ENCODE results near the gene DTNA. TPM values are rescaled to one million over a fixed set of nuclear protein-coding genes. Genes with fewer than 3 reads are reported as not detected.

DTNA gene
- total RNA-seq, 1 experiment from 2014 or later: 7.8 TPM

DNA sequence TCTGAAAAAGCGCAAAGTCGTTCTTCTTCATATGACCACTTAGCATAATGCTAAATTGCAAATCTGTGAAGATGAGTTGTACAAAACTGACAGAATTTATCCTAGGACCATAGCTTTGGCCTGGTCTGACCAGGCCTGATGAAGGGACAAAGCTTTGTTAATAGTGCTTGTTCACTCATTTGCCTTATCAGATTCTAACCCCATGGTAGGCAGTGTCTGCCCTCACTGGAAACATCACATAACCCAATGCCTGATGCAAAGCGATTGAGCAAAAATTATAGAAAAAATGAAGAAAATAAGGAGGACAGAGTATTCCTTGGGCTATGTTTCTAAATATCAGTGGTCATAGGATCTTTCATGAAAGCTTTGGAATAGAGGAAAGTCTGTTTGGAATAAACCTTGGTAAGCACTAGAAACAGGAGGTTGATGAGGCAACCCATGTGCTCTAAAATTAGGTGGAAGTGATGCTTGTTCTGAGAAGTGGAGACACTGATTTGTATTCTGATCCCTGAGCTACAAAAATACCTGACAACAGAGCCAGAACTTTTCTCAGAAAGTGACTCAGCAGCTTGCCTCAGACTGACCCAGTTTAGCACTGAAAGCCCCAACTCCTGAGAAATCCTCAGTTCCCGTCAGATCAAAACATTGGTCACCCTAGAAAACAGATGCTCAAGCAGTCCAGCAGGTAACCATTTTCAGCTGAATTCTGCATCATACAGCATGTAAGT is 199.7 kb downstream of the DTNA start:
- H3K36me3 ChIP-seq (ENCODE audit: low read depth, low read length): no peaks in the 10 kb centered on the region
- no peaks in the 10 kb centered on the region for H3K27me3 ChIP-seq (ENCODE audit: low read length)
- no peak overlapping the region for H3K27ac ChIP-seq (ENCODE audit: low read length)
- TF ChIP-seq, protein P1, sequence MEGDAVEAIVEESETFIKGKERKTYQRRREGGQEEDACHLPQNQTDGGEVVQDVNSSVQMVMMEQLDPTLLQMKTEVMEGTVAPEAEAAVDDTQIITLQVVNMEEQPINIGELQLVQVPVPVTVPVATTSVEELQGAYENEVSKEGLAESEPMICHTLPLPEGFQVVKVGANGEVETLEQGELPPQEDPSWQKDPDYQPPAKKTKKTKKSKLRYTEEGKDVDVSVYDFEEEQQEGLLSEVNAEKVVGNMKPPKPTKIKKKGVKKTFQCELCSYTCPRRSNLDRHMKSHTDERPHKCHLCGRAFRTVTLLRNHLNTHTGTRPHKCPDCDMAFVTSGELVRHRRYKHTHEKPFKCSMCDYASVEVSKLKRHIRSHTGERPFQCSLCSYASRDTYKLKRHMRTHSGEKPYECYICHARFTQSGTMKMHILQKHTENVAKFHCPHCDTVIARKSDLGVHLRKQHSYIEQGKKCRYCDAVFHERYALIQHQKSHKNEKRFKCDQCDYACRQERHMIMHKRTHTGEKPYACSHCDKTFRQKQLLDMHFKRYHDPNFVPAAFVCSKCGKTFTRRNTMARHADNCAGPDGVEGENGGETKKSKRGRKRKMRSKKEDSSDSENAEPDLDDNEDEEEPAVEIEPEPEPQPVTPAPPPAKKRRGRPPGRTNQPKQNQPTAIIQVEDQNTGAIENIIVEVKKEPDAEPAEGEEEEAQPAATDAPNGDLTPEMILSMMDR (conservative IDR thresholded peaks at IDR 0.05; ENCODE audit: low read depth, low read length): no peak
- TF ChIP-seq EZH2 (IDR thresholded peaks at IDR 0.05; ENCODE audit: low read length, unreplicated experiment): no peak
- TF ChIP-seq EZH2phosphoT487 (IDR thresholded peaks at IDR 0.05; ENCODE audit: borderline replicate concordance, low read length): no peak
- no peak for DNase-seq
- ATAC-seq: no peak
- H4K20me1 ChIP-seq (ENCODE audit: low read length): no peaks in the 10 kb centered on the region
- H3F3A ChIP-seq (ENCODE audit: low read length, unreplicated experiment): no peaks in the 10 kb centered on the region
- ChIA-PET CTCF (no interaction called here), POLR2A (ENCODE audit: unreplicated experiment) (no interaction called here)
- H3K4me3 ChIP-seq (ENCODE audit: low read length): no peak overlapping the region
- peaks cover 5% of the 10 kb centered on the region for H3K4me1 ChIP-seq (ENCODE audit: insufficient read depth, low read length)
- H3K9me3 ChIP-seq (ENCODE audit: low read length): no peaks in the 10 kb centered on the region
- H2AFZ ChIP-seq (ENCODE audit: low read length): no peak overlapping the region
- no peak overlapping the region for H3K4me2 ChIP-seq (ENCODE audit: low read length)
- no peak overlapping the region for H3K9ac ChIP-seq (ENCODE audit: low read length)
- H3K9me2 ChIP-seq (replicated peaks; ENCODE audit: low read length): no peaks in the 10 kb centered on the region
- no TSS peak for BruUV-seq (replicated peaks)
- no peaks in the 10 kb centered on the region for H3K79me2 ChIP-seq (ENCODE audit: low read length)
- intact Hi-C loops (cut with micrococcal nuclease): no loop called here

DNA sequence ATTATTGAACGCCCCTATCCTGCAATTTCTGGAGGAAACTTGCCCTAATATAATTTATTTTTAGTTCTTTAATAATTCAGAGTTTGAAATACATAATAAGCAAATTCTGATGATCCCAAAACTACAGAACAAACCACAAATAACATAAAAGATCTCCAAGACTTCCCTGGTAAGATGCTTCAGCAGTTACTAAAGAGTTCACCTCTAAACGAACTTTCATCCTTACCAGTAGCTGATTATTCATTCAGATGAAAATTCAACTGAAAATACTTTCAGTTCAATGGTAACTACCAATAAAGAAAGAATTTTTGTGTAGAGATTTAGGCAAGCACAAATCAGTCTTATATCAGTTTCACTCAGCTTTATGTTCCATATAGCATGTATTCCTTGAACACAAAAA is 201.0 kb downstream of the DTNA start:
- BruUV-seq (replicated peaks): no TSS peak
- no peak for DNase-seq
- H2AFZ ChIP-seq (ENCODE audit: low read length): no peak overlapping the region
- CTCF ChIA-PET: no interaction called here
- TF ChIP-seq, protein P1 (conservative IDR thresholded peaks at IDR 0.05; ENCODE audit: low read depth, low read length): no peak
- TF ChIP-seq EZH2phosphoT487 (IDR thresholded peaks at IDR 0.05; ENCODE audit: borderline replicate concordance, low read length) (no peak), EZH2 (IDR thresholded peaks at IDR 0.05; ENCODE audit: low read length, unreplicated experiment) (no peak)
- H3K27me3 ChIP-seq (ENCODE audit: low read length): no peaks in the 10 kb centered on the region
- no peak overlapping the region for H3K4me3 ChIP-seq (ENCODE audit: low read length)
- ATAC-seq: no peak
- H3K4me1 ChIP-seq (ENCODE audit: insufficient read depth, low read length): peaks cover 5% of the 10 kb centered on the region
- no peaks in the 10 kb centered on the region for H3K36me3 ChIP-seq (ENCODE audit: low read depth, low read length)
- H3F3A ChIP-seq (ENCODE audit: low read length, unreplicated experiment): no peaks in the 10 kb centered on the region
- intact Hi-C loops (cut with micrococcal nuclease): no loop called here
- H3K9ac ChIP-seq (ENCODE audit: low read length): no peak overlapping the region
- H4K20me1 ChIP-seq (ENCODE audit: low read length): no peaks in the 10 kb centered on the region
- H3K9me2 ChIP-seq (replicated peaks; ENCODE audit: low read length): no peaks in the 10 kb centered on the region
- no peak overlapping the region for H3K4me2 ChIP-seq (ENCODE audit: low read length)
- POLR2A ChIA-PET (ENCODE audit: unreplicated experiment): no interaction called here
- H3K27ac ChIP-seq (ENCODE audit: low read length): no peak overlapping the region
- H3K79me2 ChIP-seq (ENCODE audit: low read length): no peaks in the 10 kb centered on the region
- no peaks in the 10 kb centered on the region for H3K9me3 ChIP-seq (ENCODE audit: low read length)

DNA sequence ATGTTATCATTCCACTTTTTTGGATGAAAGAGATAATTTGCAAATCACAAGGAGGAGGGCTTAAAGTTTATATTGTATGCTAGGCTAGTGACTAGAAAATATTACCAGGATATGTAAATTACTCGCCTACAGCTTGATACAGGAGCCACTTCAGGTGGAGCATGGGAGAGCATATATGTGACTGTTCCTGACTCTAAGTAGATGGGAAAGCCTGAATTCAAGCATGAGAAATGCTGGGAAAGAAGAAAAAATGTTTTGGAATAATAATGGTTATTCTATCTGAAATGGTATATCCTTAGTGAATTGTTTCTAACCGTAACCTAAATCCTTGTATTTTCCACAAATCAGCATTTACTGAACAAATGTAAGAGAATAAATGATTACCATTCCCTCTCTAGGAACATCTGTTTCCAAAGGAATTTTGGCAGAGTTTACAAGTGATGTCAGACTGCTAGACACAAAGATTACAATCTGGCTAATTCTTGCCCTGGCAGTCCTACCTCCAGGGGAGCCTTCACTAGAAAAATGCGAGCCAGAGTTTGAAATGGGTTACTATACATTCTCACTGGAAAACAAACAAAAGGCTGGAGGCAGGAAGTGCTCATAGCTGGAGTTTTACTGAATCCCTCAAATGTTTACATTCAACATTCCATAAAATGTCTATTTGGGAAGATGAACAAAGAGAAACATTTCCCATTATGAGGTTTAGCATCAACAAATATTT is 201.7 kb downstream of the DTNA start:
- H3K27me3 ChIP-seq (ENCODE audit: low read length): no peaks in the 10 kb centered on the region
- no peak for TF ChIP-seq EZH2phosphoT487 (IDR thresholded peaks at IDR 0.05; ENCODE audit: borderline replicate concordance, low read length)
- TF ChIP-seq, protein P1 (conservative IDR thresholded peaks at IDR 0.05; ENCODE audit: low read depth, low read length): no peak
- TF ChIP-seq EZH2 (IDR thresholded peaks at IDR 0.05; ENCODE audit: low read length, unreplicated experiment): no peak
- ATAC-seq: peak; percentile 97
- H3K4me2 ChIP-seq (ENCODE audit: low read length): no peak overlapping the region
- no peak overlapping the region for H3K27ac ChIP-seq (ENCODE audit: low read length)
- intact Hi-C loops (cut with micrococcal nuclease): no loop called here
- H3K4me1 ChIP-seq (ENCODE audit: insufficient read depth, low read length): peaks cover 5% of the 10 kb centered on the region
- H3K79me2 ChIP-seq (ENCODE audit: low read length): no peaks in the 10 kb centered on the region
- H3K36me3 ChIP-seq (ENCODE audit: low read depth, low read length): no peaks in the 10 kb centered on the region
- H3K9ac ChIP-seq (ENCODE audit: low read length): no peak overlapping the region
- ChIA-PET CTCF (no interaction called here), POLR2A (ENCODE audit: unreplicated experiment) (no interaction called here)
- H4K20me1 ChIP-seq (ENCODE audit: low read length): no peaks in the 10 kb centered on the region
- no peaks in the 10 kb centered on the region for H3K9me2 ChIP-seq (replicated peaks; ENCODE audit: low read length)
- no TSS peak for BruUV-seq (replicated peaks)
- H3K4me3 ChIP-seq (ENCODE audit: low read length): no peak overlapping the region
- no peaks in the 10 kb centered on the region for H3F3A ChIP-seq (ENCODE audit: low read length, unreplicated experiment)
- no peak overlapping the region for H2AFZ ChIP-seq (ENCODE audit: low read length)
- DNase-seq: peak; percentile 74
- H3K9me3 ChIP-seq (ENCODE audit: low read length): no peaks in the 10 kb centered on the region

All from PC-3 (cell line).